ENCODE results near the gene HTT.

The HTT gene

GRCh38 chr4:3228881-3229280, 154.4 kb downstream of the HTT start:
- Histone ChIP-seq H3K36me3 (ENCODE audit: control insufficient read depth, low read length) (peaks cover 84% of the 10 kb centered on the region), H3K9me2 (replicated peaks; ENCODE audit: control insufficient read depth, low read length) (no peaks in the 10 kb centered on the region)

GRCh38 chr4:3229328-3229727, 154.8 kb downstream of the HTT start:
- no peaks in the 10 kb centered on the region for H3K9me2 ChIP-seq (replicated peaks; ENCODE audit: control insufficient read depth, low read length)
- no peak overlapping the region for H3K27ac ChIP-seq (ENCODE audit: low read depth, low read length)
- no peaks in the 10 kb centered on the region for H3K27me3 ChIP-seq (ENCODE audit: control insufficient read depth, low read length)
- no peak overlapping the region for H3K4me3 ChIP-seq (ENCODE audit: low read length)
- H3K9me3 ChIP-seq (ENCODE audit: control insufficient read depth, insufficient read depth, low read length) = no peaks in the 10 kb centered on the region
- H3K4me2 ChIP-seq (ENCODE audit: low read length) = no peak overlapping the region
- no peaks in the 10 kb centered on the region for H3K4me1 ChIP-seq (ENCODE audit: control insufficient read depth, low read length)
- TF ChIP-seq CTCF (IDR thresholded peaks at IDR 0.05; ENCODE audit: low read depth, low read length, poor library complexity, severe bottlenecking) (no peak), EZH2phosphoT487 (IDR thresholded peaks at IDR 0.05; ENCODE audit: borderline replicate concordance, low read length) (no peak)
- peaks cover 84% of the 10 kb centered on the region for H3K36me3 ChIP-seq (ENCODE audit: control insufficient read depth, low read length)
- H3K79me2 ChIP-seq (ENCODE audit: control insufficient read depth, low read length) = no peaks in the 10 kb centered on the region
- no peaks in the 10 kb centered on the region for H4K20me1 ChIP-seq (ENCODE audit: control insufficient read depth, insufficient read depth, low read depth, low read length)
- H3F3A ChIP-seq (ENCODE audit: control insufficient read depth, insufficient read depth) = no peaks in the 10 kb centered on the region

More at GRCh38 chr4:3228881-3229280, 154.4 kb downstream of the HTT start:
- Histone ChIP-seq H4K20me1 (ENCODE audit: control insufficient read depth, insufficient read depth, low read depth, low read length) (no peaks in the 10 kb centered on the region), H3K4me3 (ENCODE audit: low read length) (no peak overlapping the region), H3K4me2 (ENCODE audit: low read length) (no peak overlapping the region), H3K79me2 (ENCODE audit: control insufficient read depth, low read length) (no peaks in the 10 kb centered on the region), H3F3A (ENCODE audit: control insufficient read depth, insufficient read depth) (no peaks in the 10 kb centered on the region), H3K27me3 (ENCODE audit: control insufficient read depth, low read length) (no peaks in the 10 kb centered on the region), H3K27ac (ENCODE audit: low read depth, low read length) (no peak overlapping the region), H3K9me3 (ENCODE audit: control insufficient read depth, insufficient read depth, low read length) (no peaks in the 10 kb centered on the region), H3K4me1 (ENCODE audit: control insufficient read depth, low read length) (no peaks in the 10 kb centered on the region)
- TF ChIP-seq CTCF (IDR thresholded peaks at IDR 0.05; ENCODE audit: low read depth, low read length, poor library complexity, severe bottlenecking) (no peak), EZH2phosphoT487 (IDR thresholded peaks at IDR 0.05; ENCODE audit: borderline replicate concordance, low read length) (no peak)

DNA sequence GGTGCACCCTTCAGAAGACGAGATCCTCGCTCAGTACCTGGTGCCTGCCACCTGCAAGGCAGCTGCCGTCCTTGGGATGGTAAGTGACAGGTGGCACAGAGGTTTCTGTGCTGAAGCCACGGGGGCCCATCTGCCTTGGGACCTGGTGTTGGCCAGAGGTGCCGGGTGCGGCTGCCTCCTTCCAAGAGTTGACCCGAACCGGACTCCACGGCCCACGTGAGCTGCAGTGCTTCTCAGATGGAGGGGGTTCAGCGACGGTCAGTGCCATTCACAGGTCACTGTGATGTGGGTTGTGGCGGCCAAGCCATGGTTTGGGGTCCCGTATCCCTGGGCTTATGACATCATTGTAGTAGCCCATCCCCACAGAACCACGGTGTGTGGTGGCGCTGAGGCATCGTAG, 155.5 kb downstream of the HTT start:
- peaks cover 83% of the 10 kb centered on the region for H3K36me3 ChIP-seq (ENCODE audit: control insufficient read depth, low read length)
- H3K4me3 ChIP-seq (ENCODE audit: low read length) = no peak overlapping the region
- H3K9me3 ChIP-seq (ENCODE audit: control insufficient read depth, insufficient read depth, low read length) = no peaks in the 10 kb centered on the region
- no peaks in the 10 kb centered on the region for H3F3A ChIP-seq (ENCODE audit: control insufficient read depth, insufficient read depth)
- no peak overlapping the region for H3K27ac ChIP-seq (ENCODE audit: low read depth, low read length)
- no peaks in the 10 kb centered on the region for H3K79me2 ChIP-seq (ENCODE audit: control insufficient read depth, low read length)
- TF ChIP-seq CTCF (IDR thresholded peaks at IDR 0.05; ENCODE audit: low read depth, low read length, poor library complexity, severe bottlenecking) (no peak), EZH2phosphoT487 (IDR thresholded peaks at IDR 0.05; ENCODE audit: borderline replicate concordance, low read length) (no peak)
- H3K4me1 ChIP-seq (ENCODE audit: control insufficient read depth, low read length) = no peaks in the 10 kb centered on the region
- H3K4me2 ChIP-seq (ENCODE audit: low read length) = no peak overlapping the region
- no peaks in the 10 kb centered on the region for H3K9me2 ChIP-seq (replicated peaks; ENCODE audit: control insufficient read depth, low read length)
- H4K20me1 ChIP-seq (ENCODE audit: control insufficient read depth, insufficient read depth, low read depth, low read length) = no peaks in the 10 kb centered on the region
- no peaks in the 10 kb centered on the region for H3K27me3 ChIP-seq (ENCODE audit: control insufficient read depth, low read length)

GRCh38 chr4:3231471-3231870, 157.0 kb downstream of the HTT start:
- H3K36me3 ChIP-seq (ENCODE audit: control insufficient read depth, low read length) = peaks cover 86% of the 10 kb centered on the region

More at GRCh38 chr4:3231471-3231870, 157.0 kb downstream of the HTT start:
- Histone ChIP-seq H3K9me3 (ENCODE audit: control insufficient read depth, insufficient read depth, low read length) (no peaks in the 10 kb centered on the region), H3K4me1 (ENCODE audit: control insufficient read depth, low read length) (no peaks in the 10 kb centered on the region), H3K27ac (ENCODE audit: low read depth, low read length) (no peak overlapping the region), H3K27me3 (ENCODE audit: control insufficient read depth, low read length) (no peaks in the 10 kb centered on the region), H3K4me3 (ENCODE audit: low read length) (no peak overlapping the region), H3F3A (ENCODE audit: control insufficient read depth, insufficient read depth) (no peaks in the 10 kb centered on the region), H3K79me2 (ENCODE audit: control insufficient read depth, low read length) (no peaks in the 10 kb centered on the region), H3K4me2 (ENCODE audit: low read length) (no peak overlapping the region), H4K20me1 (ENCODE audit: control insufficient read depth, insufficient read depth, low read depth, low read length) (no peaks in the 10 kb centered on the region), H3K9me2 (replicated peaks; ENCODE audit: control insufficient read depth, low read length) (no peaks in the 10 kb centered on the region)
- no peak for TF ChIP-seq CTCF (IDR thresholded peaks at IDR 0.05; ENCODE audit: low read depth, low read length, poor library complexity, severe bottlenecking)
- no peak for TF ChIP-seq EZH2phosphoT487 (IDR thresholded peaks at IDR 0.05; ENCODE audit: borderline replicate concordance, low read length)
